GM10266 (cell line): ENCODE data around the gene PTHLH.

Source experiments
- DNase-seq: peaks from one replicate; pipeline ENCODE4 v3.0.0; 2012; ENCODE audit errors: extremely low spot score
- TF ChIP-seq, protein P1 (sequence below): IDR thresholded peaks from 2 replicates; pipeline ENCODE4 v1.5.1; 2012; ENCODE audit warnings: mild to moderate bottlenecking, low read depth; ENCODE audit not compliant: control insufficient read depth, insufficient read depth; ENCODE audit errors: missing control alignments

PTHLH gene

DNA sequence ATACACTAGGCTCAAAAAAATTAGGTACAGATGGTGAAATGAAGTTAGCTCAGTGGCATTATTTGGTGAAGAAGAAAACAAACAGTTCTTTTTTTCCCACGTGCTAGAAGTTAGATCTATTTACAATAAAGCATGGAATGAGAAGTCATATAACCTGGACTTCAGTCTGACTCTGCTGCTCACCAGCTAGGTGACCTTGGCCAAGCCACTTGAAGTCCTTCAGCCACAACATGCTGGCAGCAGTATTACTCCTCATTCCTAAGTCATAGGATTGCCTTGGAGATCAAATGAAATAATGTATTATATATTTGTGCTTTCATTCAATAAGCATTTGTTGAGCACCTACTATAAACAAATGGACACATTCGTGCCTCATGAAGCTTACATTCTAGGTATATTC, 45.2 kb downstream of the PTHLH start:
- DNase-seq = no peak
- TF ChIP-seq, protein P1, sequence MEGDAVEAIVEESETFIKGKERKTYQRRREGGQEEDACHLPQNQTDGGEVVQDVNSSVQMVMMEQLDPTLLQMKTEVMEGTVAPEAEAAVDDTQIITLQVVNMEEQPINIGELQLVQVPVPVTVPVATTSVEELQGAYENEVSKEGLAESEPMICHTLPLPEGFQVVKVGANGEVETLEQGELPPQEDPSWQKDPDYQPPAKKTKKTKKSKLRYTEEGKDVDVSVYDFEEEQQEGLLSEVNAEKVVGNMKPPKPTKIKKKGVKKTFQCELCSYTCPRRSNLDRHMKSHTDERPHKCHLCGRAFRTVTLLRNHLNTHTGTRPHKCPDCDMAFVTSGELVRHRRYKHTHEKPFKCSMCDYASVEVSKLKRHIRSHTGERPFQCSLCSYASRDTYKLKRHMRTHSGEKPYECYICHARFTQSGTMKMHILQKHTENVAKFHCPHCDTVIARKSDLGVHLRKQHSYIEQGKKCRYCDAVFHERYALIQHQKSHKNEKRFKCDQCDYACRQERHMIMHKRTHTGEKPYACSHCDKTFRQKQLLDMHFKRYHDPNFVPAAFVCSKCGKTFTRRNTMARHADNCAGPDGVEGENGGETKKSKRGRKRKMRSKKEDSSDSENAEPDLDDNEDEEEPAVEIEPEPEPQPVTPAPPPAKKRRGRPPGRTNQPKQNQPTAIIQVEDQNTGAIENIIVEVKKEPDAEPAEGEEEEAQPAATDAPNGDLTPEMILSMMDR = no peak

DNA sequence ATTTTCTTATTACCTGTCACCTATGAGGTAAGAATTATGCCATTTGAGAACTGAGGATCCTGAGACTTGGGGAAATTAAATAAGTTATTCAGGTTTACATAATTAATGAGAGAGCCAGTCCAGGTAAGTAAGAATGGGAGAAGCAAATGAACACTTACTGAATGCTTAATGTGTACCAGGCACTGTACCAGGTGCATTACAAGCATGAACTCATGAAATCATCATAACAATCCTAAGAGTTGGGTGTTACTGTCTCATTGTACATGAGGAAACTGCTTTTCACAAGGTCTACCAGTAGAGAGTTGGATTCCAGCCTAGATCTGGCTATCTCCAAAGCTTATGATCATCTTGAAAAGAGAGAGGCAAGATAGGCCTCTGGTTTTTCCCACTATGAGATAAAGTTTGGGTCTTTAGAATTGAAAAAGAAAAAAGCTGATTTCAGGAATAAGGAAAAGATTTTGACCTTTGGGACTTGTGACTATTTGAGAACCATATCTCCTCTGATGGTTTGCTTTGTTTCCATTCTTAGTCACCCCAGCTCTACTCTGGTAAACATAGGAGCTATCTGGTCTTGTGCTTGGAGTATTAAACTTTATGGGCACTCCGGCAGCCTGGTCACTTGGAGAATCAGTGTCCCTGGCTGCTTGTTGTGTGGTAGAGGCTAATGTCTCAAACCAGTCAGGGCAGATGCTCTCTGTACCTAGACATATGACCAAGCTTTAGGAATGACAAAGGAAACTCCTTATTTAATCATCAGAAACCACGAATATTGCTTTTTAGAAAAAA, 48.0 kb downstream of the PTHLH start:
- TF ChIP-seq, protein P1 = no peak
- no peak for DNase-seq

DNA sequence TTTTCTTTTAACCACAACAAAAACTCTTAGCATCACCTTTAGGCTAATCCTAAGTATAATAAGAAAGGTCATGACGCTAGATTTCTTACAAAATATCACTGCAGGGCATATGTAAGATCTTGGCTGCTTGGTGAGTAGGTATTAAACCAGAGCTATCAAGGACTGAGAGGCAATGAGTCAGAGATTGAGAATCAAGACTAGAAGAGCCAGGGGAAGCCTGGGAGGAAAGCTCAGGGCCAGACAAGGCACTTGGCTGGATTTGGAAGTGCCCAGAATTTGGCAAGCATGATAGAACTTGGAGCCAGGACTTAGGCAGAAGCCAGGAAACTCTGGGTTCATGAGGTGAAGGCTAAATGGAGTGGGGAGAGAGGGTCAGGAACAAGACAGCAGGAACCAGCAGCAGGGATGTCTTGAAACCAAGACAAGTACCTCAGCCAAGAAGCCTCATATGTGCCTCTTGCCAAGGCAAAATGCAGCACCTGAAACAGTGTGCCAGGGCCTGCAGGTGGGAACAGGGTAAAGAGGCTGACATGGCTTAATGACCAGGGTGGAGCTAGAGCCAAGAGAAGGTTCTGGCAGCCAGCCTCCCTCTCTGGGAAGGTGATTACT, 49.9 kb downstream of the PTHLH start:
- TF ChIP-seq, protein P1 = no peak
- no peak for DNase-seq

DNA sequence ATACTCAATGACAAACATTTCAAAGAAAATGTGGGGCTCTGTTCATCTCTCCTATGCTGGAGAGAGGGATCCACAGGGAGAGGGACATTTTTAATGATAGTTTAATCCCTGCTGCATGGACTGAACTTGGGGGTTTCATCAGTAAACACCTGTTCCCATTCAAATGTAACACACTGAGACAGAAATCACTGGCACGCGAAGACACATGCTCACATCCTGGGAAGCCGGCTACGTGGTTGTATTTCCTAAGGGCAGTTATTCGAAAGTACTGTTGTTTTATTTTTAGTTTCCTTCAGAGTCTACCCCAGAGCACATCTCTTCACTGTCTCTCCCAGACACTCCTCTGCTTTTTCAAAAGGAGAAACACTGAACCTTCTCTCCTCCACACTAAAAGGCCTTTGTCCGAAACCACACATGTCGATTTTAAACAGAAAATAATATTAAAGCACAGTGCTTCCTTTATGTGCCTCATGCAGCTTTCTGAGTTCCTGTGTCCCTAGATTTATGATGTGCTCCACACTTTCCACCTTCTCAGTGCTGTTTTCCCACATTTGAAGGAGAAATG, 52.8 kb downstream of the PTHLH start:
- TF ChIP-seq, protein P1 = no peak
- DNase-seq = no peak

DNA sequence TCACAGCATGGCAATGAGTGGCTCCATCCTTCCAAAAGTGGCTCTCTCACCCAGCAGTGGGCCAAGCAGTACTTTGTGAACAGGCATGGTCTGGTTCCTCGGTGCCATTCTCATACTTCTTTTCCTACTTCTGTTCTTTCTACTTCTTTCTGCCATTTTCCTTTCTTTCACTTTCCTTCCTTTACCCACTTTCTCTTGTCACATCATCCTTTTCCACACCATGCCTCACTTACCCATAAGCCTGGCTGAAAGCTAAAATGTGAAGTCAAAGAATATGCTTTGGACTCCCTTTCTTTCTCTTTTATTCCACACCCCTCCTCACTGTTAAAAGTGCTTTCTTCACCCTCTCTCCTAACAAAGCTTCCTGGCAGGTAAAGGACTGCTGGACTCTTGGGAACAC, 57.0 kb downstream of the PTHLH start:
- no peak for DNase-seq
- TF ChIP-seq, protein P1 = no peak

DNA sequence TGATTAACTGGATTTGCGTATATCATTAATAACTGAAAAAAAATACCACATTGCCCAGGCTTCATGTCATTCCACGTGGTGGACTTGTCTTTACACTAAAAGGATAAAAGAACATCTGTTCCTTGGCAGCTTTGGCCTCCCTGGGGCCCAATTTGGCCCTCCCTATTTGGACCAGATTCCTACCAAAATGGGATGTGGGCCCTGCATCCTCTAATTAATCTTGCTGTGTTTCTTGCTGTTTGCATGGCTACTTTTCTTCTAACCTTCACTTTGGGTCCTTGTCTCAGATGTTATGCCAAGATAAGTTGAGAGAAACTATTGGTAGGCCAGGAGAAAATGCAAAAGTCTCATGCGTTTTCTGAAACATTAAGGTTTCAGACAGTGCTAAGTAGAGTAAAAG, 57.5 kb downstream of the PTHLH start:
- TF ChIP-seq, protein P1 = no peak
- DNase-seq = no peak
